Measurements from ENCODE around the gene LOC128125822.
A peak's percentile ranks its signal among the peaks of the same experiment; 100 is the strongest.

Gene LOC128125822

DNA sequence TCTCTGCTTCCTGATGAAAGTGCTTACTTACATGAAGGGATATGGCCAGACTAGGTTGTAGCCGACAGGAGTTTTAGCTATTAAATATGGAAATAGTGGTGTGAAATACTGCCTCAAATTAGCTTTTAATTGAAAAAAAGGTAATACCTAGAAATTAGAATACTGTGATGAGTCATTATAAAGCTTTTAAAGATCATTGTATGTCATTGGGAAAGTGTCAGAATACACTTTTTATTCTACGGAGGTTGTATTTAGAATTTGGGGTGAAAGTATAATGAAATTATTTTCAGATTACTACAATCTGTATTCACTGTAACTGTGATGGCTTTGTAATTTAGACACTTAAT, 2.2 kb downstream of the LOC128125822 start:
- H3K27ac ChIP-seq: peak overlapping the region; percentile 97 to 100 (median 99)

DNA sequence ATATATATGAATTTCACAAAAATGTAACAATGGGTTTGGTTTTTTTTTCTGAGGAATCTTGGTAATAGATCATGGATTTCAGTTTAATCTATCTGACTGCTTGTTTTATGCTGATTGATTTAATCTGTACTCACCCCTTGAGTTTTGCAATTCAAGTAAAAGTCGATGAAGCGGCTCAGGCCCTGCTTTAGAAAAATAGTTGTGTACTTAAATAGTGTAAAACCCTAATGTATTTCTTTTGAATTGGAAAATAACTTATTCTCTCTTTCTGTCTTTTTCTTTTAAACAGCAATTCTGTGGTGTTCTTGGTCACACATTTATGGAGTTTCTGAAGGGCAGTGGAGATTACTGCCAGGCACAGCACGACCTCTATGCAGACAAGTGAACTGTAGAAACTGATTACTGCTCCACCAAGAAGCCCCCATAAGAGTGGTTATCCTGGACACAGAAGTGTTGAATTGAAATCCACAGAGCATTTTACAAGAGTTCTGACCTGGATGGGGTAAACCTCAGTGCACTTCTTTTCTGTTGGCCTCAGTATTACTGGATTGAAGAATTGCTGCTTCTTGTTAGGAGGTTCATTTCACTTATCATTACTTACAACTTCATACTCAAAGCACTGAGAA, 4.0 kb downstream of the LOC128125822 start:
- Histone ChIP-seq H3K4me1 (peaks cover 5 to 37% (median 12%) of the 10 kb centered on the region in 3 donors), H3K27ac (no peak overlapping the region), H3K27me3 (no peaks in the 10 kb centered on the region), H3K9me3 (no peaks in the 10 kb centered on the region), H3K4me3 (no peak overlapping the region), H3K36me3 (peaks cover 0 to 51% (median 24%) of the 10 kb centered on the region in 3 donors)
- TF ChIP-seq, protein P1, sequence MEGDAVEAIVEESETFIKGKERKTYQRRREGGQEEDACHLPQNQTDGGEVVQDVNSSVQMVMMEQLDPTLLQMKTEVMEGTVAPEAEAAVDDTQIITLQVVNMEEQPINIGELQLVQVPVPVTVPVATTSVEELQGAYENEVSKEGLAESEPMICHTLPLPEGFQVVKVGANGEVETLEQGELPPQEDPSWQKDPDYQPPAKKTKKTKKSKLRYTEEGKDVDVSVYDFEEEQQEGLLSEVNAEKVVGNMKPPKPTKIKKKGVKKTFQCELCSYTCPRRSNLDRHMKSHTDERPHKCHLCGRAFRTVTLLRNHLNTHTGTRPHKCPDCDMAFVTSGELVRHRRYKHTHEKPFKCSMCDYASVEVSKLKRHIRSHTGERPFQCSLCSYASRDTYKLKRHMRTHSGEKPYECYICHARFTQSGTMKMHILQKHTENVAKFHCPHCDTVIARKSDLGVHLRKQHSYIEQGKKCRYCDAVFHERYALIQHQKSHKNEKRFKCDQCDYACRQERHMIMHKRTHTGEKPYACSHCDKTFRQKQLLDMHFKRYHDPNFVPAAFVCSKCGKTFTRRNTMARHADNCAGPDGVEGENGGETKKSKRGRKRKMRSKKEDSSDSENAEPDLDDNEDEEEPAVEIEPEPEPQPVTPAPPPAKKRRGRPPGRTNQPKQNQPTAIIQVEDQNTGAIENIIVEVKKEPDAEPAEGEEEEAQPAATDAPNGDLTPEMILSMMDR (IDR thresholded peaks at IDR 0.05): no peak
- TF ChIP-seq POLR2A (IDR thresholded peaks at IDR 0.05): no peak
- intact Hi-C loops (cut with DNase I): no loop called here
- no peak for DNase-seq
- 83 to 98% methylated on average over 3 of the region's 3 CpGs for WGBS, 2 donors

More for the DNA sequence above, 2.2 kb downstream of the LOC128125822 start:
- intact Hi-C loops (cut with DNase I): no loop called here
- no peaks in the 10 kb centered on the region for H3K27me3 ChIP-seq
- peaks cover 0 to 34% (median 12%) of the 10 kb centered on the region in 3 donors for H3K36me3 ChIP-seq
- peak overlapping the region; percentile 68 to 97 (median 85) for H3K4me3 ChIP-seq
- WGBS, 2 donors: 58 to 61% methylated on average over 2 of the region's 2 CpGs
- no peak for TF ChIP-seq POLR2A (IDR thresholded peaks at IDR 0.05)
- TF ChIP-seq, protein P1 (IDR thresholded peaks at IDR 0.05): peak in 1 of 6 experiments; percentile 7
- no peak for DNase-seq
- H3K9me3 ChIP-seq: no peaks in the 10 kb centered on the region
- peaks cover 5 to 51% (median 13%) of the 10 kb centered on the region in 3 donors for H3K4me1 ChIP-seq

DNA sequence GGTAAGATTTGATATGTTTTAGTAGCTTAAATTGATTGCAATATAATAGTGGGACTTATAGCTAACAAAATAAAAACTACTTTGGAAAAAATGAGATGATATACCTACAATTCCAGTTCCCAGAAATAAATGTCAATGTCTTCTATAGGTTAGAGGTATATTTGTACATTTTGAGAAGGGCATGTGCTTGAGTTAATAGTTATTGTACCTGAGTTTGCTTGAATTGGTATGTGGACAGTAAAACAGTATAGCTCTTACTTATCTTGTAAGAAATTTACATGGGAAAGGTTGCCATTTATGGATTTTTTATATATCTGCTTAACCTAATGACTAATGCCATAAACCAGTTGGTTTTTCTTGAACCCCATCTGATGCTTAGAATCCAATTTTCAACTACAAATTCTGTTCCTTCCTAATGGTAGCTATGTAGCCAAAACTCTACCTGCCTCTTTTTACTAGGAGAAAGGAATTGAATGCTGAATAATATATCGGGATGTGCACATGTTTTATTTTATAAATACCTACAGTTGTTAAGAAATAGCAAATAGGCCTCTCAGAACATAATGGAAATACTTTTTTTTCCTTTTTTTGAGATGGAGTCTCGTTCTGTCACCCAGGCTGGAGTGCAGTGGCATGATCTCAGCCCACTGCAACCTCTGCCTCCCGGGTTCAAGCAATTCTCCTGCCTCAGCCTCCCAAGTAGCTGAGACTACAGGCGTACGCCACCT, 4.9 kb downstream of the LOC128125822 start:
- 92 to 95% methylated on average over 5 of the region's 5 CpGs for WGBS, 2 donors
- H3K4me3 ChIP-seq: no peak overlapping the region
- TF ChIP-seq, protein P1 (IDR thresholded peaks at IDR 0.05): no peak
- TF ChIP-seq POLR2A (IDR thresholded peaks at IDR 0.05): no peak
- no peak for DNase-seq
- no peak overlapping the region for H3K27ac ChIP-seq
- no peaks in the 10 kb centered on the region for H3K9me3 ChIP-seq
- H3K27me3 ChIP-seq: no peaks in the 10 kb centered on the region
- H3K4me1 ChIP-seq: peaks cover 5 to 29% (median 8%) of the 10 kb centered on the region in 3 donors
- intact Hi-C loops (cut with DNase I): no loop called here
- peaks cover 0 to 60% (median 24%) of the 10 kb centered on the region in 3 donors for H3K36me3 ChIP-seq

DNA sequence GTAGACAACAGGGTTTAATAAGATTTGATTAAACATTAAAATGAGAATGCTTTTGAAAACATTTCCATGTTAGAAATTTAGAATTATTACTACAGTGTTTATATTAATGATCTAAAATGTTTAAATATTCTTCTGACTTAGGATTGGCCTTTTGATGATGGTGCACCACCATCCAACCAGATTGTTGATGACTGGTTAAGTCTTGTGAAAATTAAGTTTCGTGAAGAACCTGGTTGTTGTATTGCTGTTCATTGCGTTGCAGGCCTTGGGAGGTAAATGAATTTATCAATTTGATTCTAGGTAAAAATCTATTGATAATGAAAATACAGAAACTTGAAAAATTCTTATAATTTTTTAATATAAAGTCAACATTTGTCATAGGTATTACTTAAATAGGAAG, 6.5 kb downstream of the LOC128125822 start:
- no peaks in the 10 kb centered on the region for H3K9me3 ChIP-seq
- no peak for DNase-seq
- no peak overlapping the region for H3K27ac ChIP-seq
- H3K4me1 ChIP-seq: peaks cover 5 to 27% (median 8%) of the 10 kb centered on the region in 3 donors
- no peaks in the 10 kb centered on the region for H3K27me3 ChIP-seq
- intact Hi-C loops (cut with DNase I): no loop called here
- no peak overlapping the region for H3K4me3 ChIP-seq
- WGBS, 2 donors: 93 to 98% methylated on average over 2 of the region's 2 CpGs
- H3K36me3 ChIP-seq: peaks cover 0 to 76% (median 24%) of the 10 kb centered on the region in 3 donors
- TF ChIP-seq, protein P1 (IDR thresholded peaks at IDR 0.05): no peak
- no peak for TF ChIP-seq POLR2A (IDR thresholded peaks at IDR 0.05)
